Measurements from ENCODE around the gene RGS11. TPM values are rescaled to one million over a fixed set of nuclear protein-coding genes. Genes with fewer than 3 reads are reported as not detected.

Gene RGS11
- total and polyA plus RNA-seq, 2 of the 4 experiments (the other 2 are of a cell fraction): under 0.01 to 0.48 TPM

- intact Hi-C loops (cut with micrococcal nuclease) (no loop called here), in situ Hi-C loops (cut with MboI; ENCODE audit: low sequenced_read_pairs) (no loop called here), dilution Hi-C loops (cut with HindIII; ENCODE audit: low sequenced_read_pairs, unreplicated experiment) (no loop called here)
- ChIA-PET POLR2A (ENCODE audit: unreplicated experiment) (no interaction called here), CTCF (no interaction called here)
- no peak overlapping the region for H2BK5ac ChIP-seq (ENCODE audit: low read depth, low read length, poor library complexity, severe bottlenecking)
- no peak overlapping the region for H2BK20ac ChIP-seq (ENCODE audit: low read depth, low read length)
- H3K14ac ChIP-seq (replicated peaks; ENCODE audit: low read depth, low read length): no peak overlapping the region
- H3K18ac ChIP-seq (ENCODE audit: low read depth, low read length): no peak overlapping the region
- no peaks in the 10 kb centered on the region; the same call in 1 of the 2 replicates for H3K9me1 ChIP-seq (ENCODE audit: insufficient read depth, low read length)
- no peaks in the 10 kb centered on the region for H3K27me3 ChIP-seq (ENCODE audit: control insufficient read depth, insufficient read depth, low read length)
- DNase-seq (no peak), ATAC-seq (ENCODE audit: low read depth) (no peak)
- TF ChIP-seq, protein P1, sequence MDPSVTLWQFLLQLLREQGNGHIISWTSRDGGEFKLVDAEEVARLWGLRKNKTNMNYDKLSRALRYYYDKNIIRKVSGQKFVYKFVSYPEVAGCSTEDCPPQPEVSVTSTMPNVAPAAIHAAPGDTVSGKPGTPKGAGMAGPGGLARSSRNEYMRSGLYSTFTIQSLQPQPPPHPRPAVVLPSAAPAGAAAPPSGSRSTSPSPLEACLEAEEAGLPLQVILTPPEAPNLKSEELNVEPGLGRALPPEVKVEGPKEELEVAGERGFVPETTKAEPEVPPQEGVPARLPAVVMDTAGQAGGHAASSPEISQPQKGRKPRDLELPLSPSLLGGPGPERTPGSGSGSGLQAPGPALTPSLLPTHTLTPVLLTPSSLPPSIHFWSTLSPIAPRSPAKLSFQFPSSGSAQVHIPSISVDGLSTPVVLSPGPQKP (IDR thresholded peaks at IDR 0.05; ENCODE audit: borderline replicate concordance, low read depth, low read length): no peak
- TF ChIP-seq, protein P2, sequence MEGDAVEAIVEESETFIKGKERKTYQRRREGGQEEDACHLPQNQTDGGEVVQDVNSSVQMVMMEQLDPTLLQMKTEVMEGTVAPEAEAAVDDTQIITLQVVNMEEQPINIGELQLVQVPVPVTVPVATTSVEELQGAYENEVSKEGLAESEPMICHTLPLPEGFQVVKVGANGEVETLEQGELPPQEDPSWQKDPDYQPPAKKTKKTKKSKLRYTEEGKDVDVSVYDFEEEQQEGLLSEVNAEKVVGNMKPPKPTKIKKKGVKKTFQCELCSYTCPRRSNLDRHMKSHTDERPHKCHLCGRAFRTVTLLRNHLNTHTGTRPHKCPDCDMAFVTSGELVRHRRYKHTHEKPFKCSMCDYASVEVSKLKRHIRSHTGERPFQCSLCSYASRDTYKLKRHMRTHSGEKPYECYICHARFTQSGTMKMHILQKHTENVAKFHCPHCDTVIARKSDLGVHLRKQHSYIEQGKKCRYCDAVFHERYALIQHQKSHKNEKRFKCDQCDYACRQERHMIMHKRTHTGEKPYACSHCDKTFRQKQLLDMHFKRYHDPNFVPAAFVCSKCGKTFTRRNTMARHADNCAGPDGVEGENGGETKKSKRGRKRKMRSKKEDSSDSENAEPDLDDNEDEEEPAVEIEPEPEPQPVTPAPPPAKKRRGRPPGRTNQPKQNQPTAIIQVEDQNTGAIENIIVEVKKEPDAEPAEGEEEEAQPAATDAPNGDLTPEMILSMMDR (conservative IDR thresholded peaks at IDR 0.05; ENCODE audit: low read depth, low read length): no peak
- TF ChIP-seq POLR2A (IDR thresholded peaks at IDR 0.05; ENCODE audit: low read depth, low read length): no peak
- TF ChIP-seq MAFK (IDR thresholded peaks at IDR 0.05; ENCODE audit: low read depth, low read length): no peak
- no peak for TF ChIP-seq MXI1 (IDR thresholded peaks at IDR 0.05; ENCODE audit: borderline replicate concordance, low read depth, low read length)
- no peak for TF ChIP-seq NFE2L2 (IDR thresholded peaks at IDR 0.05; ENCODE audit: low read depth, low read length)
- no peak for TF ChIP-seq BHLHE40 (IDR thresholded peaks at IDR 0.05; ENCODE audit: low read depth, low read length)
- no peak for TF ChIP-seq CHD1 (IDR thresholded peaks at IDR 0.05; ENCODE audit: low read depth, low read length)
- TF ChIP-seq FOS (IDR thresholded peaks at IDR 0.05; ENCODE audit: low read depth, low read length): no peak
- no peak for TF ChIP-seq CEBPB (IDR thresholded peaks at IDR 0.05; ENCODE audit: low read depth, low read length)
- no peak for TF ChIP-seq RFX5 (IDR thresholded peaks at IDR 0.05; ENCODE audit: low read depth, low read length)
- no peak for TF ChIP-seq SMC3 (IDR thresholded peaks at IDR 0.05; ENCODE audit: low read depth, low read length)
- no peak for TF ChIP-seq RCOR1 (IDR thresholded peaks at IDR 0.05; ENCODE audit: insufficient replicate concordance, low read length)
- TF ChIP-seq, protein P3, sequence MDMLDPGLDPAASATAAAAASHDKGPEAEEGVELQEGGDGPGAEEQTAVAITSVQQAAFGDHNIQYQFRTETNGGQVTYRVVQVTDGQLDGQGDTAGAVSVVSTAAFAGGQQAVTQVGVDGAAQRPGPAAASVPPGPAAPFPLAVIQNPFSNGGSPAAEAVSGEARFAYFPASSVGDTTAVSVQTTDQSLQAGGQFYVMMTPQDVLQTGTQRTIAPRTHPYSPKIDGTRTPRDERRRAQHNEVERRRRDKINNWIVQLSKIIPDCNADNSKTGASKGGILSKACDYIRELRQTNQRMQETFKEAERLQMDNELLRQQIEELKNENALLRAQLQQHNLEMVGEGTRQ (IDR thresholded peaks at IDR 0.05; ENCODE audit: low read depth, low read length): no peak
- no peak for TF ChIP-seq MAZ (IDR thresholded peaks at IDR 0.05; ENCODE audit: borderline replicate concordance, low read depth, low read length)
- no peak for TF ChIP-seq RAD21 (IDR thresholded peaks at IDR 0.05; ENCODE audit: low read length)
- no peak overlapping the region for H3K4me2 ChIP-seq (ENCODE audit: low read depth, low read length)
- no peaks in the 10 kb centered on the region for H3K4me1 ChIP-seq (ENCODE audit: control insufficient read depth, insufficient read depth, low read length)
- peaks cover 46% of the 10 kb centered on the region for H3K36me3 ChIP-seq (ENCODE audit: control insufficient read depth, insufficient read depth, low read length)
- no peak overlapping the region for H3K56ac ChIP-seq (ENCODE audit: extremely low read depth, insufficient read depth, low read length)
- H3K9me3 ChIP-seq (ENCODE audit: control insufficient read depth, insufficient read depth, low read length): no peaks in the 10 kb centered on the region
- WGBS, 2 experiments (ENCODE audit: extremely low coverage in 2 of 2, insufficient read length in 1 of 2): 100% methylated on average over 1 of the region's 15 CpGs; no CpG with 5 or more reads in 1 of the 2 experiments
- no peak overlapping the region for H3K23ac ChIP-seq (ENCODE audit: low read depth, low read length)
- H2AFZ ChIP-seq (replicated peaks; ENCODE audit: low read length, poor library complexity): no peak overlapping the region
- H3K4ac ChIP-seq (ENCODE audit: low read depth, low read length): no peak overlapping the region
- BruUV-seq (replicated peaks): no TSS peak
- H4K8ac ChIP-seq (ENCODE audit: low read depth in 2 of 2, low read length in 2 of 2): no peak overlapping the region
- H2AK9ac ChIP-seq (replicated peaks; ENCODE audit: low read depth, low read length, poor library complexity): no peak overlapping the region
- H4K5ac ChIP-seq (ENCODE audit: low read depth, low read length): no peak overlapping the region
- H3K9ac ChIP-seq (ENCODE audit: low read depth, low read length): no peak overlapping the region
- no peak overlapping the region for H3K4me3 ChIP-seq (ENCODE audit: insufficient read depth, low read depth, low read length)
- H2AK5ac ChIP-seq (ENCODE audit: low read depth, low read length): no peak overlapping the region
- H3K79me1 ChIP-seq (ENCODE audit: low read depth in 1 of 2, low read length in 2 of 2): peaks cover 23 to 33% of the 10 kb centered on the region in 2 experiments
- H4K20me1 ChIP-seq (ENCODE audit: insufficient read depth, low read length): peaks cover 10% of the 10 kb centered on the region
- no peak overlapping the region for H3K27ac ChIP-seq (ENCODE audit: insufficient read depth, low read length)
- no peak overlapping the region for H2BK15ac ChIP-seq (ENCODE audit: low read depth, low read length)
- H2BK120ac ChIP-seq (ENCODE audit: low read depth, low read length): no peak overlapping the region
- no peak overlapping the region for H4K91ac ChIP-seq (ENCODE audit: insufficient read depth, low read depth, low read length)
Observed at GRCh38 chr16:311725-312124, 36.0 kb upstream of the RGS11 start.
